GM19328 (cell line): ENCODE results near the gene LATS1.
A peak's percentile ranks its signal among the peaks of the same experiment; 100 is the strongest.
"Not testable (repeated sequence)": the region's sequence is repeated elsewhere in the genome, so short reads cannot be mapped to it uniquely, and the experiment has no call there.

ENCODE experiments used
- ATAC-seq: cut with Tn5 transposase; IDR thresholded peaks from one replicate; pipeline ENCODE4 v1.9.1; 2021; ENCODE audit warnings: mild to moderate bottlenecking, moderate library complexity; ENCODE audit not compliant: unreplicated experiment

Gene LATS1

DNA sequence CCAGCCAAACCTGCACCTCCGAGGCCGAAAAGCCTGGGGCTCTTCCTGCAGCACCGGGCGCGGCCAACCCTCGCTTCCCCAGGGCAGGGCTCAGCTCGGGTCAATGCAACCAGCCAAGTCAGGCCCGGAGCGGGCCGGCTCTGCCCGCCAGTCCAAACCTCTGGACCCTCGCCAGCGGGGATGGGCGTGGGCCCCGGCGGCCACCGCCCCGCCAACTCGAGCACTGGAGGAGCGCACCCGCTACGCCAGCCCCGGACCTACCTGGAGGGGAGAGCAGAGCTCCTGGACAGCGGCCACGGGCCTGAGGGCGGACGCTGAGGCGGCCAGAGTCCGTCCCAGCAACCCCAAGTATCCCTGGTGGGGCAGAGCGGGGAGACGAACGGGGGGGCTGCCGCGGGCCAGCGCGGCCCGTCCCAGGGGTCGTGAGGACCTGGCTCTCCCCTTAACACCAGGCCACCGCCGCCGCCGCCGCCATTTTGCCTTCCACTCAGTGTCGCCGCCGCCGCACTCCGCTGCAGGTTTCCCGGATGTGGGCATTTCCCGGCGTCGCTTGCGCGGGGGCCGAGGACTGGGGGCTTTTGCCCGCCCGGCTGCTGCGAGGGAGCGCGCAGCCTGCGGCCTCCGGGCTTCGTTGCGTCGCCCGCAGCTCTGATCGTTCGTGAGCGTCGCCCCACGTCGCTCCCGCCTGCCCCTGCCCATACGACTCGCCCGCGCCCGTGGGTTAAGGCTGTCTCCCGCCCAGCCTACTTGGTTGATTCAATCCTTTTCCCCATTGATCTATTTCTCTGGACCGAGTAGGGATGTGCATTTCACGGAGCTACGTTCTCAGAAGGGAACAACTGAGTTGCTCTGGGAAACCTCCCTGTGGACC lies at the start of gene LATS1:
TSS of gene LATS1 (minus strand) at position 514 of the 871 bp plus-strand sequence. CDS start 15,975 bp downstream, outside the sequence.
- ATAC-seq: peak; percentile 78

- ATAC-seq: no peak
These were observed 48.4 kb upstream of the LATS1 start for GRCh38 chr6:149766156-149766769.

DNA sequence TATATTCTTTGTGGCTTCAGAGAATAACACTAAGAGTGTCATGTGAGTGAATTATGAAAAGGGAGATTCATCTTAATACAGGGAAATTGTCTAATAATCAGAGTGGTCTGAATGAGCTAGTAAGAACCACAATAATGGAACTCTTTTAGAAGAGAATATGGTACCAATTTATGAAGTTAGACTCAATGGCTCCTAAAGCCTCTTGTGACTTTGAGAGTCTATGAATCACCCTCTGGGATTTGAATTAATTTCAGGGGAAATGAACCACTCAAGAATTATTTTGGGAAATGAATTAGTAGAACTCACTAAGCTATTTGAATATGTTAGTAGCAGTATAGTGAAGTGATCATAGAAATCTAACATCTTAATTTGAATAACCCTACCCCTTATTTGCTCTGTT lies 46.0 kb upstream of the LATS1 start:
- no peak for ATAC-seq

- peak; percentile 98 for ATAC-seq
These were observed 43.5 kb upstream of the LATS1 start for GRCh38 chr6:149761438-149761837.

DNA sequence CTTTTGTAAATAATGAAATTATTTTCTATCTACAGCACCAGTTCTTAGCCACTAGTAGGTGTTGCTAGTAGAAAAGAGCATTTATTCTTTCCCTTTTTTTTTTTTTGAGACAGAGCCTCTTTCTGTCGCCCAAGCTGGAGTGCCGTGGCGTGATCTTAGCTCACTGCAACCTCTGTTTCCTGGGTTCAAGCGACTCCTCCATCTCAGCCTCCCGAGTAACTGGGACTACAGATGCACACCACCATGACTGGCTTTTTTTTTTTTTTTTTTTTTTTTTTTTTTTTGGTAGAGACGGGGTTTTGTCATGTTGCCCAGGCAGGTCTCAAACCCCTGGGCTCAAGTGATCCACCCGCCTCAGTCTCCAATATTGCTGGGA lies 38.3 kb upstream of the LATS1 start:
- no peak for ATAC-seq

- ATAC-seq: no peak
These were observed 37.7 kb upstream of the LATS1 start for GRCh38 chr6:149755300-149756260.

DNA sequence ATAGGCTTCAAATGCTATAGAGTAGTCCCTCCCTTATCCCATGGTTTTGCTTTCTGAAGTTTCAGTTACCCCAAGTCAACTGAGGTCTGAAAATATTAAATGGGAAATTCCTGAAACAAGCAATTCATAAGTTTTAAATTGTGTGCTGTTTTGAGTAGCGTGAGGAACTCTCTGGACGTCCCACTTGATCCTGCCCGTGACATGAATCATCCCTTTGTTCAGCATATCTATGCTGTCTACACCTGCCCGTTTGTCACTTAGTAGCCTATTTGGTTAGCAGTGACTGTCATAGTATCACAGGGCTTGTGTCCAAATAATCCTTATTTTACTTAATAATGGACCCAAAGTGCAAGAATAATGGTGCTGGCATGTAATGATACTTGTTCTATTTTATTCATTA lies 36.6 kb upstream of the LATS1 start:
- ATAC-seq: no peak

DNA sequence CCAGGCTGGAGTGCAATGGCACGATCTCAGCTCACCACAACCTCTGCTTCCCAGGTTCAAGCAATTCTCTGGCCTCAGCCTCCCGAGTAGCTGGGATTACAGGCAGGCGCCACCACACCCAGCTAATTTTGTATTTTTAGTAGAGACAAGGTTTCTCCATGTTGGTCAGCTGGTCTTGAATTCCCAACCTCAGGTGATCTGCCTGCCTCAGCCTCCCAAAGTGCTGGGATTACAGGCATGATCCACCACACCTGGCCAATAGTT lies 35.4 kb upstream of the LATS1 start:
- ATAC-seq: not testable (repeated sequence)

DNA sequence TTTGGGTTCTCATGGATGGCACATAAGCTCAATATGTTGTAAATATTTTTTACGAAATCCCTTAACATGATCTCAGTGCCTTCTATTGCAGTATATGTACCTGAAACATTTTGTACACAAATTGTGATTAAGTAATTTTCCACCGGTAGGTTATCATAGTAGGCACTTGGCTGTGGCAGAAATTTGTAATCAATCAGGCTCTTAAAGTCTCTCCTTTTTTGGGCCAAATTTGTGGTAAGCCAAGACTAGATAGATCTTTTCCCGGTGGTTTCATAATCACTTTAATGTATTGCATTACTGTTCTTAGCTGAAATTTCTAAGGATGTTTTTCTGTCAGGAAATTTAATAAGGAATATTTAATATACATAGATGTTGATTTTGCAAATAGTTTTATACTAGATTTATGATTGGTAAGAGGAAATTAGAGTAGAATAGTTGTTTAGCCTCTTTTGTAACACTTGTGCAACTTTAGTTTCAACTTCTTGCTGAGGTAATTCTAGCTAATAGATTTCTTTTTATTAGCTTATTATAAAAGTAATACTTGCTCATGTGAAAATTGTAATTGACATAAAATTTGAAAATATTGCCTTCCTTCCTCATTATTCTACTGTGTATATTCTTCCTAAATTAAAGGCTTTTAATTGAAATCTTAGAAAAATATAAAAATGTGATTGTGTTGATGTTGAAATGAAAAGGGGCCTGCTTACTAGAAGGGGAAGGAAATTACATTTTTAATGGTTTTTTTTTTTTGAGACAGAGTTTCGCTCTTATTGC lies 34.9 kb upstream of the LATS1 start:
- no peak for ATAC-seq

GRCh38 chr6:149751920-149752319 lies 34.0 kb upstream of the LATS1 start:
- not testable (repeated sequence) for ATAC-seq

DNA sequence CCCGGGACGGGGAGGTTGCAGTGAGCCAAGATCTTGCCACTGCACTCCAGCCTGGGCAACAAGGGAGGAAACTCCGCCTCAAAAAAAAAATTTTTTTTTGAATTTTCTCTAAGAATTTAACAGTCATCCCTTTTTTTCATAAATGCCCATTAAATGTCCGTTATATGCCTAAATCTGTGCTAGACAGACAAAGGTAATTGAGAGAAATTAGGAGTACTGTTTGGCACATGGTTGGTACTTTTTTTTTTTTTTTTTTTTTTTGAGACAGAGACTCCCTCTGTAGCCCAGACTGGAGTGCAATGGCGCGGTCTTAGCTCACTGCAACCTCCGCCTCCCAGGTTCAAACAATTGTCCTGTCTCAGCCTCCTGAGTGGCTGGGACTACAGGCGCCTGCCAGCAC lies 33.3 kb upstream of the LATS1 start:
- ATAC-seq: no peak

DNA sequence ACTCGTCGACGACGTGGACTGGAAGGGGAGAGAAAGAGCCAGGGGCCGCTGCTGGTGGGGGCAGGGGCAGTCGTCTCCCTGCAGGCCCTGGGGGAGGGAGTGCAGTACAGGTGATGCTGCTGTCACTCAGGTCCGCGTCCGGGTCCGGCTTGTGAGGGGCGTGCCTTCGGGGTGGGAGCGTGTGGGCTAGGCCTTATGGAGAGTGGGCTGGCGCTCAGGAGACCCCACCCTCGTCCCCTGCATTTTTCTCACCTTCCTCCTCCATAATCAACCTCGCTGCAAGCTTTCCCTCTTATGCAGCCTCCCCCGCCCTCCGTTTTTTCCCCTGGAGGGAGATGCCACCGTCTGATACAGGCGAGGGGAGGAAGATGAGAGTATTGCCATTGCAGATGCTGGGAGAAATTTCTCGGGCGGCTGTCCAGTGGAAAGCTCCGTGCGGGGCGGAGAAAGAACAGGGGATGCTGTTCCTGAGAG lies 32.3 kb upstream of the LATS1 start:
- ATAC-seq: peak; percentile 36

- peak; percentile 89 for ATAC-seq
These were observed 31.8 kb upstream of the LATS1 start, which contains the start of gene PCMT1 for GRCh38 chr6:149749594-149750135. PCMT1 (plus strand) TSS chr6:149749741; CDS start chr6:149749902, 161 bp downstream.

- peak; percentile 2 for ATAC-seq
These were observed 31.2 kb upstream of the LATS1 start for GRCh38 chr6:149749082-149749593.

- peak; percentile 40 for ATAC-seq
These were observed 28.4 kb upstream of the LATS1 start, which contains the start of gene NUP43 for GRCh38 chr6:149746147-149746946. NUP43 (minus strand) TSS chr6:149746529; CDS start chr6:149746495, 34 bp downstream.

- not testable (repeated sequence) for ATAC-seq
These were observed 27.4 kb upstream of the LATS1 start for GRCh38 chr6:149745252-149745651.

DNA sequence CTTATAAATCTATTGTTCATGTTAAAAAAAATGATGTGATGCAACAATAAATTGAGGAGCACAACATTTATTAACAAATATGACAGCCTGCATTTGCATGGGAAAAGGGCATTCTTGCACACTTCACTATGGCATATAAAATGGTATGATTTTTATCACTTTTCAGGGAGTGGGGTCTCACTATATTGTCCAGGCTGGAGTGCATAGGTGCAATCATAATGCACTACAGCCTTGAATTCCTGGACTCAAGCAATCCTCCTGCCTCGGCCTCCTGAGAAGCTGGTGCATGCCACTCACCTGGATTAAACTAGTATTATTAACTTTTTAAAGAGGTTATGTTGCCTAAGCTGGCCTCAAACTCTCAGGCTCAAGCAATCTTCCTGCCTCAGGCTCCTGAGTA lies 17.0 kb upstream of the LATS1 start:
- ATAC-seq: no peak

DNA sequence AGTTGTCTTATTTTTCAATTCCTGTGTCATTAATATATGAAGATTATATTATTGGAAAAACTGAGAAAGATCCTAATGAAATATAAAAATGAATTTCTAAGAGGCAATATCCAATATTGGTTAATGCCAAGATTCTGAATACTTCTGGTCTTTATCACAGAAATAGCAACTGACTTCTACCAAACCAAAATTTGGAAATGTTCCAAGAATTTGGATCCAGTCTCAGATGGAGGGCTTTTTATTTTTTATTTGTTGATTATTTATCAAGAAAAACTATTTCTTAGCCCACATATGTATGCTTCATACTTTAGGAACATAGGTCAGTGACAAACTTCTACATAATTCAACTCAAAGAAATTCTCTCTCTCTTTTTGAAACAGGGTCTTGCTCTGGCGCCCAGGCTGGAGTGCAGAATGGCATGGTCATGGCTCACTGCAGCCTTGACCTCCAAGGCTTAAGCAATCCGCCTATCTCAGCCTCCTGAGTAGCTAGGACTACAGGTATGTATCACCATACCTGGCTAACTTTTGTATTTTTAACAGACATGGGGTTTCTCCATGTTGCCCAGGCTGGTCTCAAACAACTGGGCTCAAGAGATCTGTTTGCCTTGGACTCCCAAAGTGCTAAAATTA lies 15.3 kb upstream of the LATS1 start:
- ATAC-seq: no peak
